GM19023 (cell line): ENCODE results near the gene SPATA12.

Source experiments
- ATAC-seq: cut with Tn5 transposase; IDR thresholded peaks from one replicate; pipeline ENCODE4 v1.9.1; 2021; ENCODE audit warnings: mild to moderate bottlenecking, moderate library complexity; ENCODE audit not compliant: unreplicated experiment

SPATA12 gene

GRCh38 chr3:57048728-57049127 is 11.7 kb upstream of the SPATA12 start:
- no peak for ATAC-seq

- ATAC-seq, result no peak
Observed at GRCh38 chr3:57052662-57053061, 7.8 kb upstream of the SPATA12 start.

GRCh38 chr3:57053122-57053521 is 7.3 kb upstream of the SPATA12 start:
- ATAC-seq, result no peak

GRCh38 chr3:57057351-57057750 is 3.1 kb upstream of the SPATA12 start:
- ATAC-seq, result no peak

- no peak for ATAC-seq
Observed at GRCh38 chr3:57059411-57059810, 1.1 kb upstream of the SPATA12 start.

GRCh38 chr3:57061556-57061955 is 1.1 kb downstream of the SPATA12 start:
- no peak for ATAC-seq

GRCh38 chr3:57062101-57062631 is 1.7 kb downstream of the SPATA12 start:
- no peak for ATAC-seq

GRCh38 chr3:57063032-57063431 is 2.6 kb downstream of the SPATA12 start:
- ATAC-seq, result no peak

- ATAC-seq, result no peak
Observed at GRCh38 chr3:57064001-57064400, 3.5 kb downstream of the SPATA12 start.

GRCh38 chr3:57064572-57064971 is 4.1 kb downstream of the SPATA12 start:
- ATAC-seq, result no peak

GRCh38 chr3:57065588-57065987 is 5.1 kb downstream of the SPATA12 start:
- no peak for ATAC-seq

- ATAC-seq, result no peak
Observed at GRCh38 chr3:57066471-57066870, 6.0 kb downstream of the SPATA12 start.

- ATAC-seq, result peak; percentile 98
Observed at GRCh38 chr3:57068437-57069089, 8.1 kb downstream of the SPATA12 start.

GRCh38 chr3:57069503-57069902 is 9.0 kb downstream of the SPATA12 start:
- ATAC-seq, result no peak

- ATAC-seq, result no peak
Observed at GRCh38 chr3:57073628-57074027, 13.2 kb downstream of the SPATA12 start.

GRCh38 chr3:57074135-57074534 is 13.7 kb downstream of the SPATA12 start:
- ATAC-seq, result no peak

- ATAC-seq, result no peak
Observed at GRCh38 chr3:57076422-57076951, 16.0 kb downstream of the SPATA12 start.

GRCh38 chr3:57077630-57078343 is 17.3 kb downstream of the SPATA12 start:
- ATAC-seq, result no peak

- ATAC-seq, result no peak
Observed at GRCh38 chr3:57078344-57078634, 17.8 kb downstream of the SPATA12 start.

- ATAC-seq, result no peak
Observed at GRCh38 chr3:57078635-57079473, 18.4 kb downstream of the SPATA12 start.

GRCh38 chr3:57079474-57079831 is 19.0 kb downstream of the SPATA12 start:
- no peak for ATAC-seq

GRCh38 chr3:57080171-57080570 is 19.7 kb downstream of the SPATA12 start:
- no peak for ATAC-seq
